ENCODE measurements around the gene NT5M.

NT5M gene

DNA sequence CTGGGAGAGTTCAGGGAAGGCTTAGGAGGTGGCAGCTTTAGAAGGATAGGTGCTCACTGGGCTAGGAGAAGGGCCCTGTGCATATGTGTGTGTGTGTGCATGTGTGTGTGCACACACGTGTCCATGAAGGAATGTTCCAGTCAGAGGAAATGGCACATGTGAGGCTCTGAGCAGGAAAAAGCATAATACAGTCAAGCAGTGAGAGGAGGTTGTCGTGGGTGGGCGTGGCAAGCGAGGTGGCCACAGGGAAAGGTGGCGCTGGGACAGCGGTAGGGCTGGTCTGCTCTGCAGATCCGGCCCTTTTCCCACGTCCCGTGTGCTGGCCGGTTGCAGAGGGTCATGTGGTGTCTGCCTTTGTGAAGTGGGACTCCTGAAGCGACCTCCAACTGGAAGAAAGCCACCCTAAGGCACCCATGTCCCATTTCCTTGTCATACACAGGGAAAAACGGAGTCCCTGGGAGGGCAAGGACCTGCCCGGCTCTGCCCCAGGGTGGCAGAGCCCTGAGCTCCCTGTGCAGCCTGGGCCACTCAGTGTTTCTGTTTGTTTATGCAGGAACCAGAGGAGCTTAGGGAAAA, 40.1 kb downstream of the NT5M start:
- DNase-seq (ENCODE audit: low read depth in 2 of 2) = no peak

DNA sequence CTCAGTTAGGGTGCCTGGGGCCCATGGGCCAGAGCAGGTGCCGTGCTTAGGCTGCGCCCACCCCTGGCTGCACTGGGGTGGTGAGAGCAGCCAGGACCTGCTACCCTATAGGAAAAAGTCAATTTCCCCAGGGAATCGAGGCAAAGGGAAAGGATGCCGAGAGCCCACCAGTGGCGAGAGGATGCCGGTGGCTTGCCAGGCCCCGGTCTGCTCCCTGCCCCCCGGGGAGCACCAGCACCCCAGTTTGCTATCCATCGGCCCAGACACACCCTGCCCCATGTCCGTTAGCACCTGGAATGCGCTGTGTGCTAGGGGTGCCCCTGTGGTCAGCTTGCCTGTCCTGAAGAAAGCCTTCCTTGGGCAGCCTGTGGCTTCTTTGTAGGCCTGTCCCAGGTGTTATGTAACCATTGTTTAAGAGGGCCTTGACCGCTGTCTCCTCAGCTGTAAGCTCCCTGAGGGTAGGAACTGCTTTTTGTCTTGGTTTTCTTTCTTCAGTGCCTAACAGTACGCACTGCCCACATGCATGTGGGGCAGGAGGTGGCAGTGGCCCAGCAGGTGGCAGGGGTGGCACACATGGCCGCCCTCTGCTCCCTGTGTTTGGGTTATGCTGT, 40.8 kb downstream of the NT5M start:
- DNase-seq (ENCODE audit: low read depth in 2 of 2) = no peak

DNA sequence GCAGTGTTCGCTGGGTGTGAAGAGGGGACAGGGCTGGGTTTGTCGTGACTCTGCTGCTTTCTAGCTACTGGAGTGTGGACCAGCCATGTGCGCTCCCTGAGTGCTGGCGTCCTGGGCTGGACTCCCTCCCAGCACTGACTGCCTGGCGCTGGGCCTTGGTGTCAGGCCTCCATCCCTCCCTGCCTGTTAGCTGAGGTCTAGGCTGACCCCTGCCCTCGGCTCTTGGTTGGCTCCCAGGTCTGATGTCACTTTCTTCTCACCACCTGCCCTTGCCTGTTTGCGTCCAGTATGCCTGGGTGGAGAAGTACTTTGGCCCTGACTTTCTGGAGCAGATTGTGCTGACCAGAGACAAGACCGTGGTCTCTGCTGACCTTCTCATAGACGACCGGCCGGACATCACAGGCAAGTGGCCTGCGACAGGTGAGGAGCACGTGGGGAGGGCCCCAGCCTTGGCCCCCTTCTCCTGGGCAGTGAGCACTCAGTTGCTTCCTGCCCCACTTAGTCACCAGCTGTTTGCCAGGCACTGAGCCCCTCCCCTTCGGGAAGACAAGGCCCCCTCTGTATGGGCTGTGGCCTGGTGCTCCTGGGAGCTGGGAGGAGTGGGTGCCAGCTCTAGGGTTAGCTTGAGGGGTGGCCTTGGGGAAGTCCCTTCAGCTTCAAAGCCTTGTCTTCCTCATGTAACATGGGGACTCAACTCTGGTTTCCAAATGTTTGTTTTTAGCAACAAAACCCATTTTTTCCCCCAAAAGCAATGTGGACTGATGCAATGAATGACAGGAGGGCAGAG, 41.5 kb downstream of the NT5M start:
- DNase-seq (ENCODE audit: low read depth in 2 of 2) = no peak

DNA sequence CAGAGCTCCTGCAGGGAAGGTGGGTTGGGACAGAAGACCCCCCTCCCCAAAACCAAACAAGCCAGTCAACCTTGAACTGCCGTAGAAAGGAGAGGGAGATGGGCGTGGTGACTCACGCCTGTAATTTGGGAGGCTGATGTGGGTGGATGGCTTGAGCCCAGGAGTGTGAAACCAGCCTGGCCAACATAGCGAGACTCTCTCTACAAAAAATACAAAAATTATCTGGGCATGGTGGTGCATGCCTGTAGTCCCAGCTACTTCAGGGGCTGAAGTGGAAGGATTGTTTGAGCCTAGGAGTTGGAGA, 42.1 kb downstream of the NT5M start:
- DNase-seq (ENCODE audit: low read depth in 2 of 2) = no peak

DNA sequence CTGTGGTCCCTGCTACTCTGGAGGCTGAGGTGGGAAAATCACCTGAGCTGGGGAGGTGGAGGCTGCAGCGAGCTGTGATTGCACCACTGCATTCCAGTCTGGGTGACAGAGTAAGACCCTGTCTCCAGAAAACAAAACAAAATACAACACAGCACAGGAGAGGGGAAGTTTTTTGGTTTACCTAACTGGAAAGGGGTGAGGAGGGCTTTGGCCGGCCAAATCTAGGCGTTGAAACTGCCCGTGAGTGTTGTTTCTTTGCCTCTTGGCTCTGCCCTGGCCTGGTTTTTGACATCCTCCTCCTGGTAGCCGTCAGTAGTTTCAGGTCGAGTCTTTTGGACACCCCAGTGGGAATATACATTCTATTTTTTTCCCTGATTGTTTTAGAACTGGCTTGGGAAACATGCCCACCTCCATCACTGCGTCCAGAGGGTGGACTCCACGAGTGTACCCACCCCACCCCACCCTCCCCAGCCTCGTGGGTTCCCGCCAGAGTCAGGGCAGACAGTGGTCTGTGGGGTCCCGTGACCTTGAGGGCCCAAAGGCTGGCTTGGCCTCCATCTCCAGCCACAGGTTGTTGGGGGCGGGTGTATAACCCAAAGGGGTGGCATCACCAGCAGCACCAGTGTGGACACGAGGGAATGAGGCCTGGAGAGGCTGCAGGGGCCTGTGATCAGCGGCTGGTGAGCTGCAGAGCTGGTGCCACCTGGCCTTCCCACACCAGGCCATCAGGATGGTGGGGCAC, 42.7 kb downstream of the NT5M start:
- DNase-seq (ENCODE audit: low read depth in 2 of 2) = no peak

DNA sequence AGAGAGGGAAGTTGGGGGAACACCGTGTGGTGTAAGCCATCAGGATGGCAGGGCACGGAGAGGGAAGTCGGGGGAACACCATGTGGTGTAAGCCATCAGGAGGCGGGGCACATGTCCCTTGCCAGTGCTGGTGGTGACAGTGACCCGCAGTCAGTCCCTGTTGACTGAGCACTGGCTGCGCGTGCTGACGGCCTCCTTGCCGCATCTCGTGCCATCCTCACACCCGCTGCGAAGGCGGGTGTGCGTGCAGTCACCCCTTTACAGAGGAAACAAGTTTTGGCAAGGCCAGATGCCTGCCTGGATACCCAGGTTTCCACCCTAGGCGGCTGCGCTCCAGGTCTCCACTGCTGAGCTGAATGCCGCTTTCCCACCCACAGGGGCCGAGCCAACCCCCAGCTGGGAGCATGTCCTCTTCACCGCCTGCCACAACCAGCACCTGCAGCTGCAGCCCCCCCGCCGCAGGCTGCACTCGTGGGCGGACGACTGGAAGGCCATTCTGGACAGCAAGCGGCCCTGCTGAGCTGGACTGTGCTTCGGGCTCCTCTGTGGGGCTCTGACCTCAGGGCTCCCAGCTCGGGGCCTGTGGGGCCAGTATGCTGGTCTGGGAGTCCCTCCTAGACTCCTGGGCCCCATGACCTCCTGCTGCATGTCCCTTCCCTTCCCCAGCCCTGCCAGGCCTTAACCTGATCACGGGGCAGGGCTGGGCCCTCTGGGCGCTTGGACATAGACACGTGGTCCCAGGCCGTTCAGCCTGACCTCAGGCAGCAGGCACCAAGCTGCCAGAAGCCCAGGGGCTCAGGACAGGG, 43.5 kb downstream of the NT5M start:
- DNase-seq (ENCODE audit: low read depth in 2 of 2) = no peak

DNA sequence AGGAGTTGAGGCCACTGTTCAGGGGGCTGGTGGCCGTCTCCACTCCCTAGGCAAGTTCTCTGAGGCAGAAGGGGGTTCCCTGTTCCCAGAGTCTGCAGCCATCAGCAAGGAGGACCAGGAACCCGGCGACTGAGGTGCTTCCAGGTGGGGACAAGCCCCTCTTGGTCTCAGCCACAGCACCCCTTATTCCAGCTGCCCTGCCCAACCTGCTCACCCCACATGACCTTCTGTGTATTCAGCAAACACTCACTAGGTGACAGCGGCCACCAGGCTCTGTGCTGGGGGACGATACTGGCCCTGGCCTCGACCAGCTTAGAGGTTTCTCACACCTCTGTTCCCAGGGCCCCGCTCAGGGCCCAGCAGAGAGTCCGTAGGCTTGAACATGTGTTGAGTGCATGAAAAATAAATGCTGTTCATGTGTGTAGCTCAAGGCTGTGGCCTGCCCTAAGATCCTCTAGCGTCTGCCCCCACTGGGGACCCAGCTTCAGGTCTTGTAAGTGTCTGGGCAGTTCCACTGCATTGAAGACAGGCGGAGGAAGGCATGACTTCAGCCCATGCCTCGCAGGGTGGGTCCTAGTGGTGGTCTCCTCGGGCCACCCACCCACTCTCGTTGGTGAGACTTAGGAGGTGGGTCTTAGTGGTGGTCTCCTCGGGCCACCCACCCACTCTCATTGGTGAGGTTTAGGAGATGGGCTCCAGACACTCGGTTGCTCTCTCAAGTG, 44.2 kb downstream of the NT5M start:
- no peak for DNase-seq (ENCODE audit: low read depth in 2 of 2)

DNA sequence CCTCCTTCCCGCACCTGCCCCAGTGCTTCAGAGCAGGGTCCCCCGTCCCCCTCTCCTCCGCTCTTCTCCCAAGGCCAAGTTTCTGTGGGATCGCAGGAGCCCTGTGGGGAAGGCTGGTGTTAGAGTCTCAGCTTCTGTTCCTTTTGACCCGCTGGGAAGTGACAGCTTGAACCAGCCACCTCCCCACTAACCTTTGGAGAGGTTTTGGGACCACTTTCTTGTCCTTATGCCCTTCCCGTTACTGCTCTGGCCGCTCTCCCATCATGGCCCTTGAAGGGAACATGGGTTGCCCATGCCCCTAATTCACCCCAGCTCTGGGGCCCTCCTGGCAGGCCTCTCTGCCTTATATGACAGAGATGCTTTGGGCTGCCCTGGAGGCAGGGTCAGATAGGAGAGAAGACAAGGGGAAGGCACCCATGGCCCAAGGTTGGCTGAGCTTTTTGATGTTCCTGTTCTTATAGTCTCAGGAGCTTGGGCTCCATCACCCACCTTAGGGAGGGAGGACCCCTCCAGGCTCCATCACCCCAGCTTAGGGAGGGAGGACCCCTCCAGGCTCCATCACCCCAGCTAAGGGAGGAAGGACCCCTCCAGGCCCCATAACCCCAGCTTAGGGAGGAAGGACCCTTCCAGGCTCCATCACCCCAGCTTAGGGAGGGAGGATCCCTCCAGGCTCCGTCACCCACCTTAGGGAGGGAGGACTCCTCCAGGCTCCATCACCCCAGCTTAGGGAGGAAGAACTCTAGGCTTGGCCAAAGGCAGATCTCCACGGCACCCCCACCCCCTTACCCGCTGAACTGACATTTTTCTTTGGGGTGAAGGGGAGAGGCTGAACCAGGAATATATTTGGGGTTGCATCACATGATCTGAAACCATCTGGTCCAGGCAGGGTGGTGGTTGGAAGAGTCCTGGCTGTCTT, 45.0 kb downstream of the NT5M start:
- no peak for DNase-seq (ENCODE audit: low read depth in 2 of 2)

DNA sequence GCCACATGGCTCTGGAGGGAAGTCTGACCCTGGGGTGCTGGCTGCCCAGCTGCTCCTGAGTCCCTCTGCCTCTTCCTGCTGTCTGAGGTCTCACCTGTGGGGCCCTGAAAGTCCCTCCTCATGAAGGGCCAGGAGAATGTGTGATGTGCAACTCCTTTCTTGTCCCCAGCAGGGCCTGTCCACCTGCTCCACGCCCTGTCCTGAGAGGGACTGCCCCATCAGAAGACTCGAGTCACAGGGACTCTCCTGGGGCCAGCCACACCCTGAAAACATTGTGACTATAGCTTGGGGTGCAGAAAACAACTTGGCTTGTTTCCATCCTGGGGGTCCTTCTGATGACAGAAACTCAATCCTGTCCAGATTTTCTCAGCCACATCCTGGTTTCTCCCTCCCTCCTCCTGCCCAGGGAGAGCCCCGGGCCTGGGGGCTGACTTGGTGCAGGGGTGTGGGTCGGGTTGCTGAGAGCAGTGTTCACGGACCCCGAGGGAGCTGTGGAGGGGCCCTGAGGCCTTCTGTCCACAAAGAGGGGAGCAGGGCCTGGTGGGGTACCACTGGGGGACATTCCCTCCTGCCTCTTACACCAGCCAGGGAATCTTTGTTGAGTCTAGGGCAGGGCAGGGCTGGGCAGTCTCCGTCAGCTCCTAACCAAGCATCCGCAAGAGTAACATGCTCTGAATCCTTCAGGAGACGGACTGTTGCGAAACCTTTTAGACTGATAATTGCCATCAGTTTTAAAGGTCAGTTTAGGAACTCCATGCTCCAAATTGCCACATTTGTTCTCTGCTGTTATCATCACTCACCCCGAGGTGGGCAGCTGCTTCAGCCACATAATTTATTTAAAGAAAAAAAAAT, 45.9 kb downstream of the NT5M start:
- DNase-seq (ENCODE audit: low read depth in 2 of 2) = no peak

DNA sequence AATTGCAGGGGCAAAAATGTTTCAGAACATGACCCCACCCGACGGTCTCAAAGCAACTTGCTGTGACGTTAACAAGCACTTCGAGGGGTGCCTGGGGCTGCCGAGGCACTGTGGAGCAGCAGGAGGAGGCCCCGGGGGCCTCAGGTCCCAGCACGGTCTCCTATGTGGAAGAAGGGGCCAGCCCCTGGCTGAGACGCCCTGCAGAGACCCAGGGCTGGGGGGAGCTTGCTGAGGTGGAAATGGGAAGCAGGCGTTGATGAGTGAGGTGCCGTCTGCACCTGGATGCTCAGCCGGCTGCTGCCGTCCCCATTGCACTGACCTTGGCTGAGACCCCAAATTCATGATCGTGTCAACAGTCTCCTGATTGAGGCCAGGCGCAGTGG, 46.5 kb downstream of the NT5M start:
- DNase-seq (ENCODE audit: low read depth in 2 of 2) = no peak

DNA sequence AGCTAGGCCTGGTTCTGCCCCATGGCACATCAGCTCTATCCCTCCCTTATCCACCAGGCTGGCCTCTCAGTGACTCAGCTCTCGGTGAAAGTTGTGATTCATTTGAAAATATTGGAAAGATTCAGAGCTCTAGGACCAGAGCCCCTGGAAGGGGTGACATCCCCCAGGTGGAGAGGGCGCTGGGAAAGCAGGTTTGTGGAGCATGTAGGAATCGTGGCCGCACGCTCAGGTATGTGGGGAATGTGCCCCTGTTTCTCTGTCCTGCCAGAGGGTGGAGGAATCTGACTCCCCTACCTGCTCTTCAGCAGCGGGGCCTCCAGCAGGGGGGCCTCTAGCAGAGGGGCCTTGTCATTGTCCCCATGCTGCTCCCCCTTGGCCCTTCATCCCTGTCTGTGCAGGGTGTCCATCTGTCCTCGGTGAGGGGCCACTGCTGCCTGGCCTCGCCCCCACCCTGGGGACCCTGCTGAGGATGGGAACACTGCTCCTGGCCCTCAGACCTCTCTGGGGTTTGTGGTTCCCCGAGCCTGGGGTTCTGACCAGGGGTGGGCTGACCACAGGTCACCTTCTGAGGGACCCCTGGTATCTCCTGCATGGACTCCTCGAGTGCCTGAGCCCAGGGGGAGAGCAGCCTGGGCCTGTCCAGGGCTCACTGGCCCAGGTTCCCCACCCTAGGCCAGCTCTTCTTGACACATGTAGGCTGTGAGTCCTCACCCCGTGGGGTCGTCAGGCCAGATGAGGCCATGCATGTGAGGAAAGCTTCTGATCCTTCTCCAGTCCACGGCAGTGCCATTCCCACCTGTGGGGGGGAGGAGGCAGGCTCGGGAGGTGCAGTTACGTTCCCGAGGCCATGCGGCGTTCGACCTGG, 47.5 kb downstream of the NT5M start:
- DNase-seq (ENCODE audit: low read depth in 2 of 2) = no peak

DNA sequence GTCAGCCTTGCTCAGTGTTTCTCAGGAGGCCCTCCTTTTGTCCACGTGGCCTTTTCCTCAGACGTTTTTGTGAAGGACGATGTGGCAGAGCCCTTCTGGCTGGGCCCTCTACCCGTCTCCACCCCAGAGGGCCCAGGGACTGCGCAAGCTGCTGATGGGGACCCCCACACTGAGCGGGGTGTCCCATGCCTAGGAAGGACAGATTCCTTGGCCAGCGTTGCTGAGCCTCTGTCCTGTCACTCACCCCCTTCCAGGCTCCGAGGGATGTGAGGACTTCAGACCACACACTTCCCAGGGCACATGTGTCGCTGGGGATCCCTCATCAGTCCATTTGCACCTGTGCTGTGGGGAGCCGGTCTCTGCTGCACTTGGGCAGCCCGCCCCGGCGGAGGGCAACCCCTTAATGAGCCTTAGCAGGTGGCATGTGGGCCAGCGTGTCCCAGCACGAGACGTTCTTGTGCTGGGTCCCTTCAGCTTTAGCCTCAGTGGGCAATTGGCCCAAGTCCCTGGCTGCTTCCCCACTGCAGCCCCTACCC, 48.3 kb downstream of the NT5M start:
- DNase-seq (ENCODE audit: low read depth in 2 of 2) = no peak

DNA sequence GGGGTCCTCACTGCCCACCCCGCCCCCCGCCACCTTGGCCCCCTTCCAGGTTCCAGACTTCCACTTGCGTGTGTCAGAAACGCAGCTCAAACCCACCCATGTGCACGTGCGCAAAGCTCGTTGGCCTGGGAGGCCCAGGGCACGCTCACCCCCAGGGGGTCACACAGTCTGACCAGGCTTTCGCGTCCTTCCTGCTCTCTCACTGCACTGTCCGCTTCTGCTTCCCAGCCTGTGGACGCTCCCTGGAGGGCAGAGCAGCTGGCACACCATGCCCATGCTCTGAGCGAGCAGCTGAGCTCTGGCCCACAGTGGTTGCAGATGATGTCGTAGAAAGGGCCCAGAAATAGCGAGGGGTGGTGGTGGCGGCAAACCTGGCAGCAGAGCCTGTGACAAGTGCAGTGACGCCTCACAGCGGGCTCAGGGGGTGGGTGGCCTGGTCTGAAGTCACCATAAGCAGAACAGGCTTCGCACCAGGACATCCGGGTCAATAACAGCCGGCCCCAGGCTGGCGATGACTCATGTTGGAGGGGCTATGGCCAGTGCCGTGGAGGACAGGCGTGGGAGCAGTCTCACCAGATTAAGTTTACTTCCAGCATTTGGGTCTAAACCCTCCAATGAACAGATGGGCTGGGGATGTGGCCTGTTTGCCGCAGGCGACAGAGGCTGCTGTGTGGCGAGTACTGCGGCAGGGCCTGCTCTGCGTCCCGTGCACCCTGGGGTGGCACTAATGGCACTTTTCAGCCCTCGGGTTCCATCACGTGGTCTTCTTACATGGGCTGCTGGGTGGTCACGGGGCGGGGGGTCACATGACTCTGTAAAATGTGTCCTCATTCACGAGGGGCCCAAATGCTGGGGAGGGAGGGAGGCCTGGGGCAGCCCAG, 49.0 kb downstream of the NT5M start:
- no peak for DNase-seq (ENCODE audit: low read depth in 2 of 2)

DNA sequence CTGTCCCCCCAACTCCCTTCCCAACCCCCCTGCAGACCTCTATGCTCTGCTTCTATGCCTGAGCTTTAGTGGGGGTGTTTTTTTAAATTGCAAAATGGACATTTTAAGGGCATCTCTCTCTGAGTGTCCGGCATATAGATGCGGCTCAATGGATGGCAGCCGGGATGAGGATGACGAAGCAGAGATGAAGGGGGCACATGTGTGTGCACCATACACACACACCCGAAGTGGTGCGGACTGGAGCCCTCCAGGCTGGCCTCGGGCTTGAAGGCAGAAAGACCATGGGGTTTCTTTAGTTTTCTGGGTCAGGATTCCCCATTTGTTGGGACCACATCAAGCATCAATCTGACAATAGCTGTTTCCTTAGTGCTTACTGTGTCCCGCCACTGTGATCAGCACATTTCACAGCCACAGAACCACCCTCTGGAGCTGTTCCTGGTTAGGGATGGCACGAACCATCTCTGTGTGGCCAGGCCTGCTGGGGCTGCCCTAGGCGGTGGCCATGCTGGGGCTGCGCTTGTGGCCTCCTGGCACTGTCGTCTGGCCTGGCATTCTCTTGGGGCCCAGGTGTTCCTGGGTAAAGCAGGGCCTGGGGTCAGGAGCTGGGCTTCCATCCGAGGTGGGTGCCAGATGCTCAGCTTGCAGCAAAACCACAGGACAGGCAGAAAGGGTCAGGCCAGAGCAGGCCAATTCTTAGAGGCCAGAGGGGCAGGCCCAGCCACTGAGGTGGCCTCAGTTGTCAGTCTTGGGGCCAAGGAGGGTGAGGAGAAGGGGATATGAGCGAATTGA, 49.9 kb downstream of the NT5M start:
- DNase-seq (ENCODE audit: low read depth in 2 of 2) = no peak

DNA sequence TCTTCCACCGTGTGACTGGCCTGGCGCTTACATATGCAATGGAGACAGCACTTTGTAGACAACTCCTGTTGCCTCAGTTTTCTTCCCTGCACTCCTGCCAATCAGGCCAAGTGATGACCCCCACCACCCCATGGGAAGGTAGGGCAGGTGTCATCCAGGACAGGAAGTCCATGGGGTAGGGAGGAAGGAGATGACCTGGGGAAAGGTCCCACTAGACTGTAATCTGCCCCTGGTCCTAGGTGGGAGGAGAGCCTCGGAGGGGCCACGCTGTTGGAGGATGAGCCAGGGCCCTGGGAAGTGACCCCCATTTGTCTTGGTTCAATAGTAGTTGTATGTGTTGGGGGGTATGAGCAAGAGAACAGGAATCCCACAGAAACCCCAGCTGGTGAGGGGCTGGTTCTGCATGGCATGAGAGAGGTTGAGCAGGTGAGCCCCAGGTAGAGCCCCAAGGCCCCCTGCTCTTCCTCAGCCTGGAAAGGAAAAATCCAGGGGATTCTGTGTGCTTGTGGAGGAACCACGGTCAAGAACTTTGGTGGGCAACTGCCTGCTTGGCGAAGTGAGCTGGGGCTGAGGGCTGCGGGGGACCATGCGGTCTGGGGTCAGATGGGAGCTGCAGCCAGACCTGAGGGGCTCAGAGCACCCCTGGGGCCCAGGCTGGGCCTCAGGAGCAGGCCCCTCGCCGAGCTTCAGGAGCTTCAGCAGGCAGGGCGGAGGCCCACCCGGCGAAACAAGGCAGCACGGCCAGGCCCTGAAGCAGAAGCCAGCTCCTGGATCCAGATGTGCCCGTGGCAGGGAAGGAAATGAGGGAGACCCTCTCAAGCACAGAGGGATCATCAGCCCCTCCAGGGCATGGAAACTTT, 50.7 kb downstream of the NT5M start:
- DNase-seq (ENCODE audit: low read depth in 2 of 2) = no peak

All from activated CD8-positive, alpha-beta memory T cell treated with anti-CD3 and anti-CD28 coated beads for 4 hours (primary cell).